ENCODE results near the gene KMT2C.

GRCh38 chr7:152443586-152443985 is 7.8 kb upstream of the KMT2C start:
- TF ChIP-seq, protein P1, sequence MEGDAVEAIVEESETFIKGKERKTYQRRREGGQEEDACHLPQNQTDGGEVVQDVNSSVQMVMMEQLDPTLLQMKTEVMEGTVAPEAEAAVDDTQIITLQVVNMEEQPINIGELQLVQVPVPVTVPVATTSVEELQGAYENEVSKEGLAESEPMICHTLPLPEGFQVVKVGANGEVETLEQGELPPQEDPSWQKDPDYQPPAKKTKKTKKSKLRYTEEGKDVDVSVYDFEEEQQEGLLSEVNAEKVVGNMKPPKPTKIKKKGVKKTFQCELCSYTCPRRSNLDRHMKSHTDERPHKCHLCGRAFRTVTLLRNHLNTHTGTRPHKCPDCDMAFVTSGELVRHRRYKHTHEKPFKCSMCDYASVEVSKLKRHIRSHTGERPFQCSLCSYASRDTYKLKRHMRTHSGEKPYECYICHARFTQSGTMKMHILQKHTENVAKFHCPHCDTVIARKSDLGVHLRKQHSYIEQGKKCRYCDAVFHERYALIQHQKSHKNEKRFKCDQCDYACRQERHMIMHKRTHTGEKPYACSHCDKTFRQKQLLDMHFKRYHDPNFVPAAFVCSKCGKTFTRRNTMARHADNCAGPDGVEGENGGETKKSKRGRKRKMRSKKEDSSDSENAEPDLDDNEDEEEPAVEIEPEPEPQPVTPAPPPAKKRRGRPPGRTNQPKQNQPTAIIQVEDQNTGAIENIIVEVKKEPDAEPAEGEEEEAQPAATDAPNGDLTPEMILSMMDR (IDR thresholded peaks at IDR 0.05; ENCODE audit: low read length), result no peak
- TF ChIP-seq EZH2 (IDR thresholded peaks at IDR 0.05; ENCODE audit: borderline replicate concordance, low read length), result no peak
